GM13977 (cell line): Measurements from ENCODE around the gene CXCL17.
"Not testable (repeated sequence)": the region's sequence is repeated elsewhere in the genome, so short reads cannot be mapped to it uniquely, and the experiment has no call there.

ENCODE experiments used
- DNase-seq: peaks from one replicate; pipeline ENCODE4 v3.0.0; 2012; ENCODE audit warnings: low spot score
- in situ Hi-C: fragments of 300-500 bp; cut with MboI; formaldehyde crosslinking; loops from one replicate; pipeline ENCODE4 v1.12.0; 2022; ENCODE audit warnings: low sequenced_read_pairs, low pct_unique_long_range_greater_than_20kb, mixed read lengths, inconsistent platforms; ENCODE audit not compliant: unreplicated experiment
- TF ChIP-seq, protein P1 (sequence below): IDR thresholded peaks from 2 replicates; pipeline ENCODE4 v1.5.1; 2012; ENCODE audit warnings: mild to moderate bottlenecking, control low read depth; ENCODE audit not compliant: insufficient read depth; ENCODE audit errors: extremely low read depth, missing control alignments

The CXCL17 gene

DNA sequence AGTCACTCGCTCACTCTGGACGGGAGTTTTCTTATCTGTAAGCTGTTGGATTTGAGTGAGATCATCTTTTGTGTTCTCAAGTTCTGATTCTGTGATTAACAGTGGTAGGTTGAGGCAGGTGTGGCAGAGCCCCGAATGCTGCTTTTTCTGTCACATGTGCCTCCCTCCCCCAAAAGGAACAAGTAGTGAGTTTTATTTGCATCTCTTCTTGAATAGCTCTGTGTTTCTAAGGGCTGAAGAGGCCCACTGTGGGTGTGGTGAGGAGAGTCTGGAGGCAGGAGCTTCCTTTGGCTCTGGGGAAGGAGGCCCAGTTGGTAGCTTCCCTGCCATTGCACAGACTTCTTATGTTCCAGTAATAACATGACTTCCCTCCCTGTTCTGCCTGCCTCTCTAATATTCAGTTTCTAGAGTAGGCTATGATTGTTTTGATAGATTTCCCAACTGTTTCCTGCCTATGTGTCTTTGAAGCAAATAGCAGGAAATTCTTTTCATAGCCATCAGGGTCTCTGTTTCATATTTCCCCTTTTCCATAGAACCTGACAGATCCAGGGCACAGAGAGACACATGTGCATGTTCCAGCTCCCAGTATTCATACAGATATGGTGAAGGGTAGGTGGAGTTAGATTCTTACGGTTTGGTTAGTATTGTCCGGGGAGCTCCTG, 23.9 kb upstream of the CXCL17 start:
- DNase-seq: peak; percentile 15
- TF ChIP-seq, protein P1, sequence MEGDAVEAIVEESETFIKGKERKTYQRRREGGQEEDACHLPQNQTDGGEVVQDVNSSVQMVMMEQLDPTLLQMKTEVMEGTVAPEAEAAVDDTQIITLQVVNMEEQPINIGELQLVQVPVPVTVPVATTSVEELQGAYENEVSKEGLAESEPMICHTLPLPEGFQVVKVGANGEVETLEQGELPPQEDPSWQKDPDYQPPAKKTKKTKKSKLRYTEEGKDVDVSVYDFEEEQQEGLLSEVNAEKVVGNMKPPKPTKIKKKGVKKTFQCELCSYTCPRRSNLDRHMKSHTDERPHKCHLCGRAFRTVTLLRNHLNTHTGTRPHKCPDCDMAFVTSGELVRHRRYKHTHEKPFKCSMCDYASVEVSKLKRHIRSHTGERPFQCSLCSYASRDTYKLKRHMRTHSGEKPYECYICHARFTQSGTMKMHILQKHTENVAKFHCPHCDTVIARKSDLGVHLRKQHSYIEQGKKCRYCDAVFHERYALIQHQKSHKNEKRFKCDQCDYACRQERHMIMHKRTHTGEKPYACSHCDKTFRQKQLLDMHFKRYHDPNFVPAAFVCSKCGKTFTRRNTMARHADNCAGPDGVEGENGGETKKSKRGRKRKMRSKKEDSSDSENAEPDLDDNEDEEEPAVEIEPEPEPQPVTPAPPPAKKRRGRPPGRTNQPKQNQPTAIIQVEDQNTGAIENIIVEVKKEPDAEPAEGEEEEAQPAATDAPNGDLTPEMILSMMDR: no peak
- in situ Hi-C loops: loop anchor here (5.0 kb wide), 1 partner anchor 46 kb away; no protein-coding TSS in a partner anchor

- DNase-seq: peak; percentile 79
- in situ Hi-C loops: loop anchor here (5.0 kb wide), 1 partner anchor 46 kb away; no protein-coding TSS in a partner anchor
- TF ChIP-seq, protein P1: peak; percentile 58
These were observed 23.1 kb upstream of the CXCL17 start for GRCh38 chr19:42465827-42466280.

DNA sequence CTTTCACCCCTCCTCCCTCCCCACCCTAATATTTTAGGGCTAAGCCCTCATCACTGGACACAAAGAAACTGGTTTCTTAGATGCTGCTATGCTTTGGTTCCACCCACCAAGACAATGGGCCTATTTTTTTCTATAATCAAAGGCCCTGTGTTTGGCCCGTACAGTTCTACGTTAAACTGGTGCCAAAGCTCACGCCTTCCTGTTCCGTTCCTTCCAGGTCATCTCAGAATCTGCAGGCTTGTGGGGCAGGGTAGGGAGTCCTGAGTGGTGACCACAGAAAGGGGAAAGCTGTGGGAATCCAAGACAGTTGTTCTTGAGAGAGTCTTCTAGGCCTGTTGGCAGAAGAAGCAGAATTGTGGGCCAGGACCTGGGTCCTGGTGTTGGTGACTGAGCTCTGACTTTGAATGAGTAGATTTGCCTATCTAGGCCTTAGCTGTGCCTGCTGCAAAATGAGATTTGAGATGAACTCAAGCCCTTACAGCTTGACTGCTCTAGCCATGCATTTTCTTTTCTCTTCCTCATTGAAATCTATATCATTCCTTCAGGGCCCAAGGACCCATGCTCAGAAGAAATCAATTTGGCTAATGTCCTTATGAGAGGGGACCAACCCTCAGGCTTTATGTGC, 19.1 kb upstream of the CXCL17 start:
- no peak for DNase-seq
- TF ChIP-seq, protein P1: no peak

DNA sequence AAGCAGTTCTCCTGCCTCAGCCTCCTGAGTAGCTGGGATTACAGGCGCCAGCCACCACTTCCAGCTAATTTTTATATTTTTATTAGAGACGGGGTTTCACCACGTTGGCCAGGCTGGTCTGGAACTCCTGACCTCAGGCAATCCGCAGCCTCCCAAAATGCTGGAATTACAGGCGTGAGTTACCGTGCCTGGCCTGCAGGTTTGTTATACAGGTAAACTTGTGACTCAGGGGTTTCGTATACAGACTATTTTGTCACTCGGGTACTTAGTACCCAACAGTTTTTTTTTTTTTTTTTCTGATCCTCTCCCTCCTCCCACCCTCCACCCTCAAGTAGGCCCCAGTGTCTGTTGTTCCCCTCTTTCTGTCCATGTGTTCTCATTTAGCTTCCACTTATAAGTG, 18.5 kb upstream of the CXCL17 start:
- in situ Hi-C loops, DNase-seq: not testable (repeated sequence)

More for the DNA sequence above, 19.1 kb upstream of the CXCL17 start:
- in situ Hi-C loops: no loop called here

DNA sequence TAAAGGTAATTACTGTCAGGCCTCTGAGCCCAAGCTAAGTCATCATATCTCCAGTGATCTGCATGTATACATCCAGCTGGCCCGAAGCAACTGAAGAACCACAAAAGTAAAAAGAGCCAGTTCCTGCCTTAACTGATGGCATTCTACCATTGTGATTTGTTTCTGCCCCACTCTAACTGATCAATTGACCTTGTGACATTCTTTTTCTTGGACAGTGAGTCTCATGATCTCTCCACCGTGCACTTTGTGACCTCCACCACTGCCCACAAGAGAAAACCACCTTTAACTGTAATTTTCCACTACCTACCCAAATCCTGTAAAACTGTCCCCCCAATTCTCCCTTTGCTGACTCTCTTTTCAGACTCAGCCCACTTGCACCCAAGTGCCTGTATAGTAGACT, 17.2 kb upstream of the CXCL17 start:
- in situ Hi-C loops: no loop called here
- TF ChIP-seq, protein P1: no peak
- DNase-seq: no peak

- in situ Hi-C loops: no loop called here
- TF ChIP-seq, protein P1: no peak
- no peak for DNase-seq
These were observed 12.9 kb upstream of the CXCL17 start for GRCh38 chr19:42455621-42456081.

- TF ChIP-seq, protein P1: no peak
- no peak for DNase-seq
- in situ Hi-C loops: no loop called here
These were observed 12.3 kb upstream of the CXCL17 start for GRCh38 chr19:42455086-42455485.
